CD4-positive, alpha-beta T cell treated with Interleukin-17A for 1 hour (primary cell): ENCODE measurements around the gene PRSS36.

Experiments used
- DNase-seq: peaks from one replicate; pipeline ENCODE4 v3.0.0-alpha.2; 2020

The PRSS36 gene

GRCh38 chr16:31094424-31095120 is 55.3 kb downstream of the PRSS36 start, which contains the start of gene VKORC1:
Gene VKORC1 (minus strand): TSS chr16:31094797. CDS start chr16:31094729, 68 bp downstream.
- DNase-seq = peak; percentile 92

- DNase-seq = no peak
Observed at GRCh38 chr16:31094088-31094423, 55.8 kb downstream of the PRSS36 start.

- no peak for DNase-seq
Observed at GRCh38 chr16:31093132-31093703, 56.6 kb downstream of the PRSS36 start.

DNA sequence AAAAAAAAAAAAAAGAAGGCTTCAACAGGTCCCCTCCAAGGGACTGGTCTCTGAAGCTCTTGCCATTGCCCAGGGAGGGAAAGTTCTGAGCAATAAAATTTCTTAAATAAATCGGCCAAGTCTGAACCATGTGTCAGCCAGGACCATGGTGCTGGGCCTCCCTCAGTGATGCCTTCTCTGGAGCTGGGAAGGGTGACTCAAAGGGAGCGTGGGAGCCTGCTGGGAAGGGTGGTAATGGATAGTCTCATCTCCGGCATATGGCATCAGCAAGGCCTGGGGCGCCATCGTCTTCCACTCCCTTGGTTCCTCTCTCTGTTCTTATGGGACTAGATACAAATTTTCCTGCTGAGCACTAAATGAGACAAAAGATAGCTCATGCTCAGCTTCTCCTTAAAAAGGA is 57.5 kb downstream of the PRSS36 start:
- DNase-seq = no peak

DNA sequence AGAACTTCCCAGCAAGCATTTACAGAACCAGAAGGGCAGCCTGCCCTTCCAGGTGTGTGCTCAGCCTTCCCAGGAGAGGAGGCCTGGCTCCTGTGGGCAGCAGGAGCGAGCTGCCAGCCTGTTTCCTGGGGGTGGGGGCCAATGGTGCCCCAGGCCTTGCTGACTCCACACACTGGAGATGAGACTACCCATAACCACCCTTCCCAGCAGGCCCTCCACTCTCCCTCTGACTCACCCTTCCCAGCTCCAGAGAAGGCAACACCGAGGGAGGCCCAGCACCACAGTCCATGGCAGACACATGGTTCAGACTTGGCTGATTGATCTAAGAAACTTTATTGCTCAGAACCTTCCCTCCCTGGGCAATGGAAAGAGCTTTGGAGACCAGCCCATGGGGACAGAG is 59.3 kb downstream of the PRSS36 start:
- no peak for DNase-seq

DNA sequence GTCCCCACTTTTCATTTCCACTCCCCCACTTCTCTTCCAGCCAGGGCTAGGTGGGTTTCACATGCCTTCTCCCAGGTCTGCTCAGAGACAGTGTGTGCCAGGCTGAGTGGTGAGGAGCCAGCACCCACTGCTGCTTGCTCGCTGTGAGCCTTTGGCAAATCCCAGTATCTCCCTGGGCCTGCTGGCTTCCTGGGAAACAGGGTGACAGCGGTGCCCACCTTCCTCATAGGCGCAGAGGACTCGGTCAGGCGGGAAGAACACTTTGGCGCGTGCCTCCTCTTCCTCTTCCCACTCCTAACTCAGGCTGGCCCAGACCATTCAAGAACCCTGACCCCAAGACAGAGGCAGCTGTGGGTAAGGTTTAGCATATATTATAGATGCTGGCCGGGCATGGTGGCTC is 60.7 kb downstream of the PRSS36 start:
- DNase-seq = no peak
